Esophagus (tissue), 2 donors: ENCODE results near the gene RBM47. TPM values are rescaled to one million over a fixed set of nuclear protein-coding genes. Genes with fewer than 3 reads are reported as not detected.

Source experiments
- polyA plus RNA-seq, 2 donors: library from polyadenylated mRNA; stranded (reverse); fragments of 200-250 nt; gene quantifications; one replicate each; pipeline ENCODE4 v1.2.3, GENCODE V29; 2013
- donor health status: healthy with polysubstance abuse.
- donor health status: Bipolar disorder and iron deficiency.

RBM47 gene
- polyA plus RNA-seq, 2 donors: 31.3 to 39.4 TPM

Other genes starting within 250 kb of the RBM47 start
- gene NSUN7, start 120.1 kb upstream of the RBM47 start, polyA plus RNA-seq: 1 to 10 TPM; 1.8 to 2.5 TPM